Gastrocnemius medialis (tissue), 4 donors: ENCODE results near the gene SORBS1.

ENCODE experiments used
- POLR2A ChIP-seq, 2 donors: fragments of 450-650 bp; IDR thresholded peaks; one replicate each; pipeline ENCODE4 v1.6.1; 2017; ENCODE audit warnings: antibody characterized with exemption in 2 of 2, mild to moderate bottlenecking in 2 of 2, moderate library complexity in 2 of 2
- TF ChIP-seq, protein P1 (sequence below), 5 experiments: fragments of 450-650 bp in 3 of 5; fragments of 200-600 bp in 2 of 5; sonication (generic) in 2 of 5; IDR thresholded peaks in 4 of 5; conservative IDR thresholded peaks in 1 of 5; 1 replicate in 4 of 5; 2 replicates in 1 of 5; pipeline ENCODE4 v1.5.1; 2016 to 2019; ENCODE audit warnings: antibody characterized with exemption in 5 of 5, mild to moderate bottlenecking in 3 of 5, moderate library complexity in 3 of 5

DNA sequence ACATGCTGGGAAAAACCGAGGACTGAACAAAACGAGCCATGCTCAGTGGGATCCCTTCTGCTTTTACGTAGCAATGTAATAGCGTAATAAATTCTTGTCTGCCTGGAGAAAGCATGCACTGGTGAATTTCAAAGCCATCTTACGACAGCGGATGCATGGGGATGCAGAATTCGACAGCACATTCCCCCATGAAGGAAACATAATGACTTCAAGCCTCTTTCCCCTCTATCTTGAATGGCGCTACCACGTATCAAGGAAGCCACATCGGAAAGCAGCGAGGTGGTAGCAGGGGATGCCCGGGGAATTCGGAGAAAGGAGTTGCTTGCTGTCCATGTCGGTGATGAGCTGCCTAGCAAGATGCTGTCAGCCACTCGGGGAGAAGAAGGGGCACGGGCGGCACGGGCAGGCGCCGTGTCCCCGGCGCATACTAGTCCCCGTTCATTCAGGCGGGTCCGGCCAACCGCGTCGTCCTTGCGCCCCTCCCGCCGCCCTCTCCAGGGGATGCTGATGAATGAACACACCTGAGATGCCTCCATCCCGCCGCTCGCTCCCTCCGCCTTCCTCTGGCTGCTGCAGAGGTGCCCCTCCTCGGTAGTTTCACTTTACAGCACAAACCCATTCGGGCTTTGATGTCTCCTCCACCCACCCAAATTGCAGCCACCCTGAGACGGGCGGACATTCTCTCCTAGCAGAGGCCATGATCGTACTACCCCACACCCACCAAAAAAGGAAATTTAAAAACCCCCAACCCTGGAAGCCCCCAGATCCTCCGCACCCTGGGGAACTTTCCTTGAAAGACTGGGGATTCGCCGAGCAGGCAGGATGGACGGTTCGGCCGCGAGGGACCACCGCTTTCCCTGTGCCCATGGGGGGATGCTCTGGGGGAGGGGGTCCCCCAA lies 644 bp downstream of the SORBS1 start:
- TF ChIP-seq, protein P1, sequence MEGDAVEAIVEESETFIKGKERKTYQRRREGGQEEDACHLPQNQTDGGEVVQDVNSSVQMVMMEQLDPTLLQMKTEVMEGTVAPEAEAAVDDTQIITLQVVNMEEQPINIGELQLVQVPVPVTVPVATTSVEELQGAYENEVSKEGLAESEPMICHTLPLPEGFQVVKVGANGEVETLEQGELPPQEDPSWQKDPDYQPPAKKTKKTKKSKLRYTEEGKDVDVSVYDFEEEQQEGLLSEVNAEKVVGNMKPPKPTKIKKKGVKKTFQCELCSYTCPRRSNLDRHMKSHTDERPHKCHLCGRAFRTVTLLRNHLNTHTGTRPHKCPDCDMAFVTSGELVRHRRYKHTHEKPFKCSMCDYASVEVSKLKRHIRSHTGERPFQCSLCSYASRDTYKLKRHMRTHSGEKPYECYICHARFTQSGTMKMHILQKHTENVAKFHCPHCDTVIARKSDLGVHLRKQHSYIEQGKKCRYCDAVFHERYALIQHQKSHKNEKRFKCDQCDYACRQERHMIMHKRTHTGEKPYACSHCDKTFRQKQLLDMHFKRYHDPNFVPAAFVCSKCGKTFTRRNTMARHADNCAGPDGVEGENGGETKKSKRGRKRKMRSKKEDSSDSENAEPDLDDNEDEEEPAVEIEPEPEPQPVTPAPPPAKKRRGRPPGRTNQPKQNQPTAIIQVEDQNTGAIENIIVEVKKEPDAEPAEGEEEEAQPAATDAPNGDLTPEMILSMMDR (IDR thresholded peaks at IDR 0.05 in 4 of 5, conservative IDR thresholded peaks at IDR 0.05 in 1 of 5): no peak
- TF ChIP-seq POLR2A (IDR thresholded peaks at IDR 0.05): no peak
